Progenitor cell of endocrine pancreas (in vitro differentiated cells): ENCODE measurements around the gene KIF1A. TPM values are rescaled to one million over a fixed set of nuclear protein-coding genes. Genes with fewer than 3 reads are reported as not detected.
A peak's percentile ranks its signal among the peaks of the same experiment; 100 is the strongest.

Experiments
- DNase-seq: peaks from one replicate; pipeline ENCODE4 v3.0.0; 2021; ENCODE audit warnings: low spot score; ENCODE audit not compliant: unreplicated experiment
- H3K27ac Mint-ChIP-seq: 2 replicates; pipeline ENCODE4 v1.8.0; 2021; ENCODE audit warnings: mild to moderate bottlenecking, moderate library complexity, mixed read lengths
- H3K27me3 Mint-ChIP-seq: 2 replicates; pipeline ENCODE4 v1.8.0; 2021; ENCODE audit warnings: mixed read lengths
- H3K36me3 Mint-ChIP-seq: 2 replicates; pipeline ENCODE4 v1.8.0; 2022; ENCODE audit warnings: mixed read lengths; ENCODE audit not compliant: insufficient read depth
- H3K4me1 Mint-ChIP-seq: 2 replicates; pipeline ENCODE4 v1.8.0; 2021; ENCODE audit warnings: low read depth, mixed read lengths
- H3K4me3 Mint-ChIP-seq: 2 replicates; pipeline ENCODE4 v1.8.0; 2021; ENCODE audit warnings: low read depth, mild to moderate bottlenecking, moderate library complexity, mixed read lengths
- H3K9me3 Mint-ChIP-seq: 2 replicates; pipeline ENCODE4 v1.8.0; 2021; ENCODE audit warnings: low read depth, mixed read lengths
- total RNA-seq: library from RNA; stranded (reverse); gene quantifications from 2 replicates; pipeline ENCODE4 v1.2.1, GENCODE V29; 2021
- TF ChIP-seq, protein P1 (sequence below): fragments of 200-600 bp; sonication (generic); IDR thresholded peaks from one replicate; pipeline ENCODE4 v1.5.0; 2021; ENCODE audit warnings: antibody characterized with exemption, mild to moderate bottlenecking; ENCODE audit not compliant: unreplicated experiment

KIF1A gene
- total RNA-seq, 1 donor from 2014 or later = 132 TPM

DNA sequence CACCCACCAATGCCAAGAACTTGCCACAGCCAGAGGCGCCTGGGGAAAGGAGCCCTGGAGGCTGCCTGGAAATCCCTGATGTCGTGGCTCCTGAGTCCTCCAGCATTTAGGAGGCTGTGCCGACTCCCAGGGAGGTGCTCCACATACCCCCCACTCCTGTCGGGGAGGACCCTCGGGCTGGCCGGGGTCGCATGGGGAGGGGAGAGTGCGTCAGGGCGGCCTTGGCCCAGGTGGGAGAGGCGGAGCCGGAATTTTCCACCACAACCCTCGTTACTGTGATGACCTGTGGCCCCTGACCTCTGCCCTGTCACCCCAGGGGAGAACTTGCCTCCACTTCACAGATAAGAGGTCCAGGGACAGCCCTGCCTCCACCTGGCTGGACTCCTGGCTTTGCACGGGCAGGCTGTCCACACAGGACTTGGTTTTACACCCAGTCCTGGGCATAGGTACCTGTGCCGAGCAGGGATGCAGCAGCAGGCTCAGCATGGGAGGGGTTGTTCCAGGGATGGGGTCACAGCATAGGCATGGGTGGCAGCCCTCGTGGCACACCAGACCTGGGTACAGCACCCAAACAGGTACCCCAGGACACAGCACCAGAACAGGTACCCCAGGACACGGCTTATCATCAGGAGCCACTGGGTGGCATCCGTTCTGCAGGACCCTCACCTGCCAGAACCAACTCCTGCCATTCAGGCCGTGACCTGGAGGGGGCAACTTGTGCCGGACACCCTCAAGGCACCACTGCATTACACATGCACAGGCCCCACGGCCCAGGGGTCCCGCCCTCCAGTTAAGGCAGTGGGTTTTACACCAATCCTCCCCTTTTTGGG lies 36.3 kb upstream of the KIF1A start:
- Mint-ChIP-seq H3K9me3 (peaks cover 4% of the 10 kb centered on the region), H3K27me3 (peaks cover 7% of the 10 kb centered on the region), H3K27ac (no peak overlapping the region), H3K4me1 (peaks cover 4% of the 10 kb centered on the region), H3K4me3 (no peak overlapping the region), H3K36me3 (no peaks in the 10 kb centered on the region)
- TF ChIP-seq, protein P1, sequence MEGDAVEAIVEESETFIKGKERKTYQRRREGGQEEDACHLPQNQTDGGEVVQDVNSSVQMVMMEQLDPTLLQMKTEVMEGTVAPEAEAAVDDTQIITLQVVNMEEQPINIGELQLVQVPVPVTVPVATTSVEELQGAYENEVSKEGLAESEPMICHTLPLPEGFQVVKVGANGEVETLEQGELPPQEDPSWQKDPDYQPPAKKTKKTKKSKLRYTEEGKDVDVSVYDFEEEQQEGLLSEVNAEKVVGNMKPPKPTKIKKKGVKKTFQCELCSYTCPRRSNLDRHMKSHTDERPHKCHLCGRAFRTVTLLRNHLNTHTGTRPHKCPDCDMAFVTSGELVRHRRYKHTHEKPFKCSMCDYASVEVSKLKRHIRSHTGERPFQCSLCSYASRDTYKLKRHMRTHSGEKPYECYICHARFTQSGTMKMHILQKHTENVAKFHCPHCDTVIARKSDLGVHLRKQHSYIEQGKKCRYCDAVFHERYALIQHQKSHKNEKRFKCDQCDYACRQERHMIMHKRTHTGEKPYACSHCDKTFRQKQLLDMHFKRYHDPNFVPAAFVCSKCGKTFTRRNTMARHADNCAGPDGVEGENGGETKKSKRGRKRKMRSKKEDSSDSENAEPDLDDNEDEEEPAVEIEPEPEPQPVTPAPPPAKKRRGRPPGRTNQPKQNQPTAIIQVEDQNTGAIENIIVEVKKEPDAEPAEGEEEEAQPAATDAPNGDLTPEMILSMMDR = peak; percentile 47
- DNase-seq = no peak

DNA sequence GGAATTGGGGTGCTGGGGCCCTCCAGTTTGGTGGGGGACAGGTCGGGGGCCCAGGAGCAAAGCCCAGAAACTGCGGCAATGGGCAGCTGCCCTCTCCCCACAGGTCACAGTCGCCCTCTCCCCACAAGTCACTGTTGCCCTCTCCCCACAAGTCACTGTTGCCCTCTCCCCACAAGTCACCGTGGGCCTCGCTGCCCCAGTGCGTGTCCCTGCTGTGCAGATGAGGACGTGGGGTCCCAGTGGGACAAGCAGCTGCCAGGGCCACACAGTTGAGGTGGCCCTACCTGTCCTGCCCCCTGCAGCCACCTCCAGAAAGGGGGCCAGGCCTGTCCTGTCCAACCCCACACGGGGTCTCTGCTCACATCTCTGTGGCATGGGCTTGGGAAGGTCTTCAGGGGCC lies 35.7 kb upstream of the KIF1A start:
- Mint-ChIP-seq H3K4me1 (peaks cover 4% of the 10 kb centered on the region), H3K27me3 (peaks cover 5% of the 10 kb centered on the region), H3K27ac (no peak overlapping the region), H3K9me3 (peaks cover 4% of the 10 kb centered on the region), H3K4me3 (no peak overlapping the region), H3K36me3 (no peaks in the 10 kb centered on the region)
- TF ChIP-seq, protein P1 = no peak
- DNase-seq = no peak

DNA sequence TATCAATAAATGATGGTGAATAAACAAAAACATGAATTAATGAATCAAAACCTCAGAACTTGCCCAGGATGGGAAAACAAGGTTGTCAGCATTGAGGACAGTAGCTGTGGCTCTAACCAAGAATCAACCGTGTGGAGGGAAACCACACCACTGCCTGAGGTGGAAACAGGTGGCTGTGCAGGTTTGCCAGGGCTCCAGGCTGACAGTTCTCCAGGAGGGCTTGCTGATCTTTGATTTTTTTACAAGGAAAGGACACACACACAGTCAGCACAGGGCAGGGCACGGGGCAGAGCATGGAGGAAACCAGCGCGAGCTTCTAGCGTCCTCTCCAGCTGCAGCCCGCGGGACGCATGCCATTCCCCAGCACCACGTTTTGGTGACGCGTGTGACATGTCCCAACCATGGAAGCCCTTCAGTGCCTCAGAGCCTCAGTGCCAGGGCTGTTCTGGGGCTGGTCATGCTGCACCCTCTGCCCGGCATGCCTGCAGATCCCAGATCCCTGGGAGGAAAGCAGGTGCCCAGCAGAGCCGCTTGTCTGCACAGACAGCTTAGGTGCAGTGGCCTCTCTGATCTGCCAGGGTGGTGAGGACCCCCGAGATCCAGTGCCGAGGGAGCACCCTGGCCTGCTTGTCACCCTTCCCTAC lies 32.8 kb upstream of the KIF1A start:
- peaks cover 4% of the 10 kb centered on the region for H3K4me1 Mint-ChIP-seq
- H3K27ac Mint-ChIP-seq = no peak overlapping the region
- DNase-seq = no peak

DNA sequence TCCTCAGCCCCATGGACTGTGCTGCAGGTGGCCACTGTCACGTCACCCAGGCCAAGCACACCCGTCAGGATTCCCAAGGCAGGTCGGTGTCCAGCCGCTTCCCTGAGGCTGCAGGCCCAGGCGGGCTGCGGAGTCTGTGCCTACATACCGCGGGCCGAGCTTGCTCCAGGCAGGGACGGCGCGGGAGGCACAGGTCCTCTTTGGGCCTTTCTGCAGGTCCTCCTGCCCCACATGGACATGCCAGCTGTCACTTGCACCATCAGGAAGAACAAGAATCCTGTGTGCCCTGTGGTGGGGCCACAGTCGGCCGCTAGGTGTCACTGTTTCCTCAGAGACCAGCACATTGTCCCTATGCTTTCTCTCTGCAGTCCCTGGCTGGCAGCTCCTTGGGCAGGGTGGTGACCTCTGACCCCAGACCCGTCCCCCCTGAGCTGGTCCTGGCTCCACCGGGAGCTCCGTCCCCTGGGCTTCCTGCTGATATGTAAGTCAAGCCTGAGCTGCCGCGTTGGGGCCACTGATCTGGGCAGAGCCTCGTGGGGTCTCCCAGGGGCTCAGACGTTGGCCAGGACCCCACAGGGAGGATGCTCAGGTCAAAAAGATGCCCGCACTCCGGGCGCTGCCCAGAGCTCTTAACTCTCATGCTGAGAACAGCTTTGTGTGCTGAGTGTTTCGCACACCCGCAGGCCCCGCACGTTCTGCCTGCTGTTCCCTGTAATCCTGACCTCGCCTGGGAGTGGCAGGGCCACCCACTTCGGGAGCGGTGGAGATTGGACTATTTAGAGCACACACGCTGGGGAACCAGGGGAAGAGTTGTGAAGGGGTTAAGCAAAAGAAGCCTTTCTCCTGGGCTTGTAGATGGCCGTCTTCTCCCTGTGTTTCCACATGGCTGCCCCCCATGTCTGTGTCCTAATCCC lies 31.3 kb upstream of the KIF1A start:
- Mint-ChIP-seq H3K4me3 (no peak overlapping the region), H3K27ac (no peak overlapping the region), H3K36me3 (no peaks in the 10 kb centered on the region), H3K27me3 (peaks cover 7% of the 10 kb centered on the region), H3K4me1 (no peaks in the 10 kb centered on the region), H3K9me3 (peaks cover 4% of the 10 kb centered on the region)
- TF ChIP-seq, protein P1 = peak; percentile 96
- DNase-seq = peak; percentile 88

More for the DNA sequence above, 32.8 kb upstream of the KIF1A start:
- H3K9me3 Mint-ChIP-seq = peaks cover 4% of the 10 kb centered on the region
- TF ChIP-seq, protein P1 = no peak
- no peak overlapping the region for H3K4me3 Mint-ChIP-seq
- no peaks in the 10 kb centered on the region for H3K36me3 Mint-ChIP-seq
- H3K27me3 Mint-ChIP-seq = peaks cover 4% of the 10 kb centered on the region

DNA sequence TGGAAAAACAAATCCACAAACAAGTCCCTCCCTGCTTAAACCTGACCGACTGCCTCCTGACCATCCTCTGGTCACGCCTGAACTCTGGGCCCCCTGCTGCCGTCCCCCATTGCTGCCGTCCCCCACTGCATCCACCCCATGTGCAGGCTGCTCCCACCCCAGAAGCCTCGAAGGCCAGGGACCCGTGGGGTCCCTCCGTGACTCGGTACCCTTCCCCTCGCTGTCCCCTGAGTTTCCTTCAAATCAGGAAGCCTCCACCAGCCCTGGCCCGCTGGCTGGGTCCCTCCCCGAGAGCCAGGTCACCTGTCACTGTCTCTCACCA lies 30.7 kb upstream of the KIF1A start:
- TF ChIP-seq, protein P1 = no peak
- no peak overlapping the region for H3K27ac Mint-ChIP-seq
- H3K27me3 Mint-ChIP-seq = peaks cover 8% of the 10 kb centered on the region
- no peak for DNase-seq
- H3K4me1 Mint-ChIP-seq = no peaks in the 10 kb centered on the region
- no peaks in the 10 kb centered on the region for H3K36me3 Mint-ChIP-seq
- H3K4me3 Mint-ChIP-seq = no peak overlapping the region
- peaks cover 4% of the 10 kb centered on the region for H3K9me3 Mint-ChIP-seq
